CD4-positive, CD25-positive, alpha-beta regulatory T cell (primary cell): ENCODE measurements around the gene C1orf198. TPM values are rescaled to one million over a fixed set of nuclear protein-coding genes. Genes with fewer than 3 reads are reported as not detected.

Experiments
- ATAC-seq, 2 donors: fragments of 150-1000 bp; cut with Tn5 transposase; one replicate each; pipeline ENCODE4 v1.10.0; 2021; ENCODE audit warnings: low read depth in 2 of 2, moderate number of reproducible peaks in 2 of 2, moderate library complexity in 1 of 2
- DNase-seq, 3 donors: peaks; one replicate each; pipeline versions ENCODE4 v3.0.0 to v3.0.0-alpha.2; 2012 to 2022; ENCODE audit warnings: mixed read lengths in 1 of 3
- H3K27ac ChIP-seq: one replicate; pipeline ENCODE4 v1.7.0; 2013; ENCODE audit warnings: mild to moderate bottlenecking, low read length; ENCODE audit not compliant: insufficient read depth, poor library complexity, severe bottlenecking
- H3K27me3 ChIP-seq: one replicate; pipeline ENCODE4 v1.7.0; 2013; ENCODE audit warnings: low read length; ENCODE audit not compliant: control insufficient read depth, insufficient read depth
- H3K36me3 ChIP-seq: one replicate; pipeline ENCODE4 v1.7.0; 2013; ENCODE audit warnings: mild to moderate bottlenecking, low read length, moderate library complexity; ENCODE audit not compliant: control insufficient read depth, insufficient read depth
- H3K4me1 ChIP-seq: 2 replicates; pipeline ENCODE4 v1.7.0; 2013; ENCODE audit warnings: mild to moderate bottlenecking, low read length; ENCODE audit not compliant: insufficient read depth, control insufficient read depth, poor library complexity, severe bottlenecking
- H3K4me3 ChIP-seq: one replicate; pipeline ENCODE4 v1.7.0; 2013; ENCODE audit warnings: low read depth, mild to moderate bottlenecking, low read length, moderate library complexity
- H3K9me3 ChIP-seq, 2 experiments: 1 replicate in 1 of 2; 2 replicates in 1 of 2; pipeline ENCODE4 v1.7.0; 2013; ENCODE audit warnings: low read length in 2 of 2, mild to moderate bottlenecking in 1 of 2, moderate library complexity in 1 of 2; ENCODE audit not compliant: control insufficient read depth in 2 of 2
- H3K27ac Mint-ChIP-seq, 3 donors: one replicate each; pipeline ENCODE4 v1.8.0; 2020 to 2022; ENCODE audit warnings: mild to moderate bottlenecking in 3 of 3, mixed read lengths in 3 of 3, moderate library complexity in 2 of 3
- H3K27me3 Mint-ChIP-seq: one replicate; pipeline ENCODE4 v1.8.0; 2022; ENCODE audit warnings: mild to moderate bottlenecking, mixed read lengths
- H3K36me3 Mint-ChIP-seq: one replicate; pipeline ENCODE4 v1.8.0; 2020; ENCODE audit warnings: mixed read lengths
- H3K4me1 Mint-ChIP-seq, 4 donors: one replicate each; pipeline ENCODE4 v1.8.0; 2020 to 2022; ENCODE audit warnings: mixed read lengths in 4 of 4, mild to moderate bottlenecking in 1 of 4
- H3K4me3 Mint-ChIP-seq, 4 donors: one replicate each; pipeline ENCODE4 v1.8.0; 2020 to 2022; ENCODE audit warnings: mild to moderate bottlenecking in 4 of 4, mixed read lengths in 4 of 4, moderate library complexity in 3 of 4
- H3K9me3 Mint-ChIP-seq, 7 donors: one replicate each; pipeline ENCODE4 v1.8.0; 2020 to 2022; ENCODE audit warnings: mixed read lengths in 7 of 7, mild to moderate bottlenecking in 3 of 7, moderate library complexity in 2 of 7
- polyA plus RNA-seq, 4 donors: library from polyadenylated mRNA; unstranded; fragments of 300-500 nt; fragmentation: Illumina TruSeq; gene quantifications; one replicate each; pipeline ENCODE4 v1.2.3, GENCODE V29; 2021
- total RNA-seq: library from RNA; stranded (reverse); gene quantifications from one replicate; pipeline ENCODE4 v1.2.3, GENCODE V29; 2022

C1orf198 gene
- total and polyA plus RNA-seq, 5 donors from 2014 or later, result 3.1 to 5.3 (median 4.1) TPM

- Mint-ChIP-seq H3K27ac (no peak overlapping the region), H3K27me3 (peaks cover 10% of the 10 kb centered on the region), H3K36me3 (no peaks in the 10 kb centered on the region), H3K4me3 (no peak overlapping the region), H3K9me3 (peaks cover 0 to 4% (median 0%) of the 10 kb centered on the region in 7 donors), H3K4me1 (no peaks in the 10 kb centered on the region)
- Histone ChIP-seq H3K9me3 (peaks cover 0 to 2% of the 10 kb centered on the region in 2 experiments), H3K27me3 (no peaks in the 10 kb centered on the region), H3K4me3 (no peak overlapping the region), H3K4me1 (no peaks in the 10 kb centered on the region), H3K36me3 (no peaks in the 10 kb centered on the region), H3K27ac (no peak overlapping the region)
- no peak for DNase-seq
- no peak for ATAC-seq
These were observed 40.5 kb downstream of the C1orf198 start for GRCh38 chr1:230827801-230828200.

- DNase-seq, result no peak
- Mint-ChIP-seq H3K27me3 (peaks cover 10% of the 10 kb centered on the region), H3K4me3 (no peak overlapping the region), H3K9me3 (peaks cover 0 to 4% (median 0%) of the 10 kb centered on the region in 7 donors), H3K36me3 (no peaks in the 10 kb centered on the region), H3K4me1 (no peaks in the 10 kb centered on the region), H3K27ac (no peak overlapping the region)
- Histone ChIP-seq H3K27ac (no peak overlapping the region), H3K9me3 (peaks cover 0 to 2% of the 10 kb centered on the region in 2 experiments), H3K4me3 (no peak overlapping the region), H3K27me3 (no peaks in the 10 kb centered on the region), H3K36me3 (no peaks in the 10 kb centered on the region), H3K4me1 (no peaks in the 10 kb centered on the region)
- no peak for ATAC-seq
These were observed 41.1 kb downstream of the C1orf198 start for GRCh38 chr1:230827081-230827681.

GRCh38 chr1:230826166-230826875 lies 42.0 kb downstream of the C1orf198 start:
- H3K27me3 Mint-ChIP-seq, result peaks cover 6% of the 10 kb centered on the region
- H3K36me3 ChIP-seq, result no peaks in the 10 kb centered on the region
- DNase-seq, result no peak

GRCh38 chr1:230825761-230826160 lies 42.6 kb downstream of the C1orf198 start:
- Histone ChIP-seq H3K4me1 (no peaks in the 10 kb centered on the region), H3K4me3 (no peak overlapping the region), H3K36me3 (no peaks in the 10 kb centered on the region), H3K27ac (no peak overlapping the region), H3K27me3 (no peaks in the 10 kb centered on the region), H3K9me3 (peaks cover 0 to 2% of the 10 kb centered on the region in 2 experiments)
- Mint-ChIP-seq H3K27me3 (peaks cover 6% of the 10 kb centered on the region), H3K4me3 (no peak overlapping the region), H3K4me1 (no peaks in the 10 kb centered on the region), H3K9me3 (peaks cover 0 to under 1% (median 0%) of the 10 kb centered on the region in 7 donors), H3K27ac (no peak overlapping the region), H3K36me3 (no peaks in the 10 kb centered on the region)
- DNase-seq (no peak), ATAC-seq (no peak)

More at GRCh38 chr1:230826166-230826875, 42.0 kb downstream of the C1orf198 start:
- Histone ChIP-seq H3K4me3 (no peak overlapping the region), H3K27me3 (no peaks in the 10 kb centered on the region), H3K27ac (no peak overlapping the region), H3K9me3 (peaks cover 0 to 2% of the 10 kb centered on the region in 2 experiments), H3K4me1 (no peaks in the 10 kb centered on the region)
- no peaks in the 10 kb centered on the region for H3K36me3 Mint-ChIP-seq
- H3K4me3 Mint-ChIP-seq, result no peak overlapping the region
- H3K27ac Mint-ChIP-seq, result no peak overlapping the region
- no peaks in the 10 kb centered on the region for H3K4me1 Mint-ChIP-seq
- H3K9me3 Mint-ChIP-seq, result peaks cover 0 to 4% (median 0%) of the 10 kb centered on the region in 7 donors
- ATAC-seq, result no peak

GRCh38 chr1:230824919-230825721 lies 43.2 kb downstream of the C1orf198 start:
- Histone ChIP-seq H3K27me3 (no peaks in the 10 kb centered on the region), H3K27ac (no peak overlapping the region), H3K9me3 (no peaks in the 10 kb centered on the region), H3K4me1 (no peaks in the 10 kb centered on the region), H3K36me3 (no peaks in the 10 kb centered on the region), H3K4me3 (no peak overlapping the region)
- Mint-ChIP-seq H3K27ac (no peak overlapping the region), H3K4me1 (no peaks in the 10 kb centered on the region), H3K36me3 (no peaks in the 10 kb centered on the region), H3K9me3 (no peaks in the 10 kb centered on the region), H3K27me3 (peaks cover 6% of the 10 kb centered on the region), H3K4me3 (no peak overlapping the region)
- DNase-seq, result no peak
- ATAC-seq, result no peak

- Histone ChIP-seq H3K36me3 (no peaks in the 10 kb centered on the region), H3K9me3 (no peaks in the 10 kb centered on the region), H3K4me3 (no peak overlapping the region), H3K4me1 (no peaks in the 10 kb centered on the region), H3K27me3 (no peaks in the 10 kb centered on the region), H3K27ac (no peak overlapping the region)
- no peaks in the 10 kb centered on the region for H3K36me3 Mint-ChIP-seq
- ATAC-seq, result no peak
- H3K9me3 Mint-ChIP-seq, result no peaks in the 10 kb centered on the region
- H3K4me1 Mint-ChIP-seq, result no peaks in the 10 kb centered on the region
- no peak overlapping the region for H3K4me3 Mint-ChIP-seq
- H3K27ac Mint-ChIP-seq, result no peak overlapping the region
- no peak for DNase-seq
- peaks cover 6% of the 10 kb centered on the region for H3K27me3 Mint-ChIP-seq
These were observed 43.8 kb downstream of the C1orf198 start for GRCh38 chr1:230824551-230824918.

- no peaks in the 10 kb centered on the region for H3K4me1 Mint-ChIP-seq
- H3K4me3 Mint-ChIP-seq, result no peak overlapping the region
- ATAC-seq (no peak), DNase-seq (no peak)
- Histone ChIP-seq H3K4me3 (no peak overlapping the region), H3K27me3 (no peaks in the 10 kb centered on the region), H3K36me3 (no peaks in the 10 kb centered on the region), H3K27ac (no peak overlapping the region), H3K9me3 (no peaks in the 10 kb centered on the region), H3K4me1 (no peaks in the 10 kb centered on the region)
- no peaks in the 10 kb centered on the region for H3K9me3 Mint-ChIP-seq
- no peaks in the 10 kb centered on the region for H3K36me3 Mint-ChIP-seq
- peaks cover 1% of the 10 kb centered on the region for H3K27me3 Mint-ChIP-seq
- H3K27ac Mint-ChIP-seq, result no peak overlapping the region
These were observed 44.4 kb downstream of the C1orf198 start for GRCh38 chr1:230823931-230824381.
